ENCODE results near the gene GTF2IRD2. TPM values are rescaled to one million over a fixed set of nuclear protein-coding genes. Genes with fewer than 3 reads are reported as not detected.
"Not testable (repeated sequence)": the region's sequence is repeated elsewhere in the genome, so short reads cannot be mapped to it uniquely, and the experiment has no call there.

Gene GTF2IRD2
- 23.6 and 29.5 TPM in 2 replicates for polyA plus RNA-seq (2012; rRNA removed)
- 18.0 and 22.6 TPM in 2 replicates for polyA plus RNA-seq (2012; cell fraction: cytosol; rRNA removed)
- polyA plus RNA-seq (2012; cell fraction: nucleus; rRNA removed), result 59.2 and 71.8 TPM in 2 replicates

- H3K4me3 ChIP-seq (ENCODE audit: low read depth in 2 of 2, low read length in 1 of 2), result peak within 1 kb of the TSS; percentile 45 to 52; a peak in 3 of 4 replicates
- WGBS (ENCODE audit: low lambda C conversion rate), result 0% methylated on average over 1 of the region's 97 CpGs
Observed at GRCh38 chr7:74850833-74851721, at the start of gene GTF2IRD2. TSS of gene GTF2IRD2 (minus strand) at chr7:74851605. CDS start at chr7:74836378, 15,227 bp downstream.

GRCh38 chr7:74890158-74891123 is 39.0 kb upstream of the GTF2IRD2 start:
- WGBS (ENCODE audit: low lambda C conversion rate), result 0% methylated on average over 50 of the region's 84 CpGs
- H3K27ac ChIP-seq (ENCODE audit: low read depth in 2 of 2, low read length in 1 of 2), result peak overlapping the region; percentile 82 to 87

More at GRCh38 chr7:74850833-74851721, at the start of gene GTF2IRD2:
- CTCF ChIA-PET; H3K27me3 ChIP-seq (ENCODE audit: insufficient read depth); H3K79me2 ChIP-seq (ENCODE audit: insufficient read depth); H4K20me1 ChIP-seq (ENCODE audit: insufficient read depth); H3F3A ChIP-seq (replicated peaks; ENCODE audit: insufficient read depth); H2AFZ ChIP-seq (ENCODE audit: low read depth); H3K36me3 ChIP-seq (replicated peaks in 1 of 2; ENCODE audit: control insufficient read depth in 1 of 2, insufficient read depth in 2 of 2, low read length in 1 of 2); H3K4me1 ChIP-seq (ENCODE audit: control insufficient read depth in 1 of 2, insufficient read depth in 2 of 2, low read depth in 1 of 2, low read length in 1 of 2); POLR2A ChIA-PET; DNase-seq; H3K9me3 ChIP-seq; H3K9me2 ChIP-seq: not testable (repeated sequence)
- H3K9ac ChIP-seq, result peak within 1 kb of the TSS; percentile 69
- peak; percentile 19; the same call in 1 of the 2 replicates for TF ChIP-seq RFX5 (IDR thresholded peaks at IDR 0.05; ENCODE audit: low read length)
- TF ChIP-seq YY1 (IDR thresholded peaks at IDR 0.05; ENCODE audit: low read depth), result peak; percentile 35; the same call in 1 of the 2 replicates
- peak; percentile 24 for TF ChIP-seq CHD2 (IDR thresholded peaks at IDR 0.05; ENCODE audit: low read length, partially characterized antibody)
- peak within 1 kb of the TSS; percentile 47 to 82; a peak in 3 of 4 replicates for H3K27ac ChIP-seq (ENCODE audit: low read depth in 2 of 2, low read length in 1 of 2)
- peak within 1 kb of the TSS; percentile 69; the same call in 1 of the 2 replicates for H3K4me2 ChIP-seq

GRCh38 chr7:74889518-74890129 is 38.2 kb upstream of the GTF2IRD2 start:
- 13% methylated on average over 11 of the region's 31 CpGs for WGBS (ENCODE audit: low lambda C conversion rate)
- H4K20me1 ChIP-seq (ENCODE audit: insufficient read depth); H3K36me3 ChIP-seq (replicated peaks in 1 of 2; ENCODE audit: control insufficient read depth in 1 of 2, insufficient read depth in 2 of 2, low read length in 1 of 2); H3K9ac ChIP-seq; POLR2A ChIA-PET; H3K4me1 ChIP-seq (ENCODE audit: control insufficient read depth in 1 of 2, insufficient read depth in 2 of 2, low read depth in 1 of 2, low read length in 1 of 2); H3K27me3 ChIP-seq (ENCODE audit: insufficient read depth); H3K27ac ChIP-seq (ENCODE audit: low read depth in 2 of 2, low read length in 1 of 2); H3F3A ChIP-seq (replicated peaks; ENCODE audit: insufficient read depth); CTCF ChIA-PET; H2AFZ ChIP-seq (ENCODE audit: low read depth); H3K4me2 ChIP-seq; DNase-seq; H3K9me3 ChIP-seq; H3K9me2 ChIP-seq: not testable (repeated sequence)
- Histone ChIP-seq H3K79me2 (ENCODE audit: insufficient read depth) (peaks cover 12% of the 10 kb centered on the region), H3K4me3 (ENCODE audit: low read depth in 2 of 2, low read length in 1 of 2) (peak overlapping the region; percentile 37 to 48; a peak in 2 of 4 replicates)

More at GRCh38 chr7:74890158-74891123, 39.0 kb upstream of the GTF2IRD2 start:
- H3F3A ChIP-seq (replicated peaks; ENCODE audit: insufficient read depth); POLR2A ChIA-PET; H4K20me1 ChIP-seq (ENCODE audit: insufficient read depth); DNase-seq; H3K36me3 ChIP-seq (replicated peaks in 1 of 2; ENCODE audit: control insufficient read depth in 1 of 2, insufficient read depth in 2 of 2, low read length in 1 of 2); H3K27me3 ChIP-seq (ENCODE audit: insufficient read depth); H3K9me3 ChIP-seq; H3K4me1 ChIP-seq (ENCODE audit: control insufficient read depth in 1 of 2, insufficient read depth in 2 of 2, low read depth in 1 of 2, low read length in 1 of 2); H3K9me2 ChIP-seq; CTCF ChIA-PET: not testable (repeated sequence)
- Histone ChIP-seq H2AFZ (ENCODE audit: low read depth) (peak overlapping the region; percentile 94), H3K4me3 (ENCODE audit: low read depth in 2 of 2, low read length in 1 of 2) (peak overlapping the region; percentile 61 to 78), H3K4me2 (peak overlapping the region; percentile 76; the same call in 1 of the 2 replicates), H3K9ac (peak overlapping the region; percentile 81), H3K79me2 (ENCODE audit: insufficient read depth) (peaks cover 12% of the 10 kb centered on the region)
- TF ChIP-seq RFX5 (IDR thresholded peaks at IDR 0.05; ENCODE audit: low read length) (0 out of 2 replicates have a peak, but pooled peaks have one; percentile 28), YY1 (IDR thresholded peaks at IDR 0.05; ENCODE audit: low read depth) (peak; percentile 30; the same call in 1 of the 2 replicates), POLR2AphosphoS5 (IDR thresholded peaks at IDR 0.05; ENCODE audit: low read depth, low read length) (peak; percentile 83), MXI1 (IDR thresholded peaks at IDR 0.05; ENCODE audit: low read depth, low read length) (peak; percentile 53), TAF1 (IDR thresholded peaks at IDR 0.05; ENCODE audit: borderline replicate concordance, low read depth, low read length) (peak; percentile 68; the same call in 1 of the 2 replicates), CHD2 (IDR thresholded peaks at IDR 0.05; ENCODE audit: low read length, partially characterized antibody) (peak; percentile 29), MAX (IDR thresholded peaks at IDR 0.05; ENCODE audit: low read depth) (peak; percentile 58), GABPA (IDR thresholded peaks at IDR 0.05; ENCODE audit: low read depth) (peak; percentile 62)

- H3K79me2 ChIP-seq (ENCODE audit: insufficient read depth), result peaks cover 12% of the 10 kb centered on the region
- CTCF ChIA-PET; H3K4me1 ChIP-seq (ENCODE audit: control insufficient read depth in 1 of 2, insufficient read depth in 2 of 2, low read depth in 1 of 2, low read length in 1 of 2); H3K4me2 ChIP-seq; H3K4me3 ChIP-seq (ENCODE audit: low read depth in 2 of 2, low read length in 1 of 2); H3F3A ChIP-seq (replicated peaks; ENCODE audit: insufficient read depth); H3K9ac ChIP-seq; H3K27ac ChIP-seq (ENCODE audit: low read depth in 2 of 2, low read length in 1 of 2); H4K20me1 ChIP-seq (ENCODE audit: insufficient read depth); DNase-seq; H3K36me3 ChIP-seq (replicated peaks in 1 of 2; ENCODE audit: control insufficient read depth in 1 of 2, insufficient read depth in 2 of 2, low read length in 1 of 2); H3K9me2 ChIP-seq; H3K27me3 ChIP-seq (ENCODE audit: insufficient read depth); POLR2A ChIA-PET; H3K9me3 ChIP-seq; H2AFZ ChIP-seq (ENCODE audit: low read depth): not testable (repeated sequence)
- 100% methylated on average over 2 of the region's 3 CpGs for WGBS (ENCODE audit: low lambda C conversion rate)
Observed at GRCh38 chr7:74885295-74885694, 33.9 kb upstream of the GTF2IRD2 start.

Data from SK-N-SH (cell line).